Measurements from ENCODE around the gene CPEB3. TPM values are rescaled to one million over a fixed set of nuclear protein-coding genes. Genes with fewer than 3 reads are reported as not detected.

CPEB3 gene
- total and polyA plus RNA-seq, 9 of the 15 experiments (the other 6 are each of a cell fraction or from before 2014, with no cell fraction given), result 0.15 to 1.2 (median 0.51) TPM

GRCh38 chr10:92305133-92306072, 14.5 kb upstream of the CPEB3 start:
- Histone ChIP-seq H3K4me1 (replicated peaks in 1 of 2; ENCODE audit: control insufficient read depth in 2 of 2, insufficient read depth in 2 of 2, low read length in 2 of 2) (no peaks in the 10 kb centered on the region), H2AFZ (ENCODE audit: low read depth, low read length) (no peak overlapping the region), H3K4me3 (no peak overlapping the region), H3K79me2 (ENCODE audit: control insufficient read depth, insufficient read depth, low read length) (peaks cover 58% of the 10 kb centered on the region), H3K4me2 (ENCODE audit: insufficient read depth, low read length) (no peak overlapping the region), H4K20me1 (replicated peaks; ENCODE audit: control insufficient read depth, insufficient read depth, low read length) (no peaks in the 10 kb centered on the region), H3K9ac (ENCODE audit: insufficient read depth in 1 of 2, low read depth in 2 of 2, low read length in 2 of 2) (no peak overlapping the region), H3K9me1 (ENCODE audit: control insufficient read depth, insufficient read depth, low read length) (no peaks in the 10 kb centered on the region), H3K27ac (ENCODE audit: extremely low read depth, low read depth, low read length) (no peak overlapping the region), H3K27me3 (ENCODE audit: control insufficient read depth in 2 of 2, insufficient read depth in 2 of 2, low read length in 2 of 2) (no peaks in the 10 kb centered on the region), H3K36me3 (ENCODE audit: control insufficient read depth, insufficient read depth, low read length) (peaks cover 4% of the 10 kb centered on the region; the same call in 1 of the 3 replicates), H3K9me3 (replicated peaks; ENCODE audit: control insufficient read depth, insufficient read depth, low read depth, low read length) (no peaks in the 10 kb centered on the region)
- TF ChIP-seq ZNF41 (CRISPR knock-in tag; conservative IDR thresholded peaks at IDR 0.05) (no peak), POLR3A (IDR thresholded peaks at IDR 0.05; ENCODE audit: borderline replicate concordance, extremely low read depth, insufficient read depth, insufficient read length) (no peak), YBX1 (IDR thresholded peaks at IDR 0.05) (no peak), ATF1 (CRISPR knock-in tag; IDR thresholded peaks at IDR 0.05) (no peak), ATF1 (tag; IDR thresholded peaks at IDR 0.05) (no peak), HDAC6 (IDR thresholded peaks at IDR 0.05; ENCODE audit: low read depth, low read length) (no peak), MAFF (IDR thresholded peaks at IDR 0.05; ENCODE audit: low read length) (no peak), ZNF431 (CRISPR knock-in tag; IDR thresholded peaks at IDR 0.05) (no peak), BDP1 (IDR thresholded peaks at IDR 0.05; ENCODE audit: insufficient read depth, insufficient read length) (no peak), CHD1 (IDR thresholded peaks at IDR 0.05; ENCODE audit: low read length) (no peak), DDX20 (tag; IDR thresholded peaks at IDR 0.05; ENCODE audit: low read depth) (no peak), NFRKB (IDR thresholded peaks at IDR 0.05; ENCODE audit: low read depth) (no peak), ZFX (CRISPR knock-in tag; IDR thresholded peaks at IDR 0.05) (no peak), RBM39 (optimal IDR thresholded peaks at IDR 0.05; ENCODE audit: low read depth, low read length) (no peak)
- FAIRE-seq (no peak), DNase-seq (ENCODE audit: extremely low read depth in 1 of 4, low spot score in 3 of 4) (no peak), ATAC-seq (no peak)
- WGBS (ENCODE audit: insufficient coverage, low coverage, missing lambda C conversion rate), result 95% methylated on average over 9 of the region's 13 CpGs
- intact Hi-C loops (cut with micrococcal nuclease), result no loop called here
- POLR2A ChIA-PET, result no interaction called here
- BruUV-seq (replicated peaks), result no TSS peak
- in situ Hi-C loops (cut with MboI), result no loop called here
- CTCF ChIA-PET (ENCODE audit: low intra/inter-chr PET ratio), result no interaction called here

All from K562 (cell line).